ENCODE results near the gene DLL1.

DNA sequence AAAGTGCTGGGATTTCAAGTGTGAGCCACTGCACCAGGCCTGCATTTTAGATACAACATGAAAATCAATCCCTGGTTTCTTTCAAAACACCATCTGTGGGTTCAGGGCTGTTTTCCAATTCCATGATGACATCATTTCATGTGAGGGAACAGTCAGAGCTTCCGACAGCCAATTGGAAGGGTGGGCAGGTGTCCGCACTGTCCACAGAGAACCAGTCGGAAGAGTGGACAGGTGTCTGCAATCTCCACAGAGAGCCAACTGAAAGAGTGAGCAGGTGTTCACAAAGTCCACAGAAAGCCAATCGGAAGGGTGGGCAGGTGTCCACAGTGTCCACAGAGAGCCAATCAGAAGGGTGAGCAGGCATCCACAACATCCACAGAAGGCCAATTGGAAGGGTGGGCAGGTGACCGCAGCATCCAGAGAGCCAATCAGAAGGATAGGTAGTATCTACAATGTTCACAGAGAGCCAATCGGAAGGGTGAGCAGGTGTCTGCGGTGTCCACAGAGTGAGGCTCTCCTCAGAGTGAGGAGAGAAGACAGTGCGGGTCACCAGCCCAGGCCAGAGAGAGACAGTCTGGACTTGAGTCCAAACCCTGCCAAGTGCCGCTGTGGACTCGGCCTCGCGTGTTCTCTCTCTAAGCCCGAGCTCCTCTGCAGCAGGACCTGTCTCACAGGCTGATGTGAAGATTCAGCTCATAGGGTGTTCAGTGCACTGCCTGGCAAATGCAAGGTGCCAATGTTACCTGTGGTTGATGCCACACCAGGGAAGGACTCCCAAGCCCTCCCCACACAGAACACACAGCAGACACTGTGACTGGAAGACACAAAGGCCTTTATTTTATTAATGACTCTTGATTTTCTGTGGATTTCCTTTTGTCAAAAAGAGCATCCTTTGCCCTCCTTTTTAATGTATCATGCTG is 57.3 kb downstream of the DLL1 start:
- TF ChIP-seq, protein P1, sequence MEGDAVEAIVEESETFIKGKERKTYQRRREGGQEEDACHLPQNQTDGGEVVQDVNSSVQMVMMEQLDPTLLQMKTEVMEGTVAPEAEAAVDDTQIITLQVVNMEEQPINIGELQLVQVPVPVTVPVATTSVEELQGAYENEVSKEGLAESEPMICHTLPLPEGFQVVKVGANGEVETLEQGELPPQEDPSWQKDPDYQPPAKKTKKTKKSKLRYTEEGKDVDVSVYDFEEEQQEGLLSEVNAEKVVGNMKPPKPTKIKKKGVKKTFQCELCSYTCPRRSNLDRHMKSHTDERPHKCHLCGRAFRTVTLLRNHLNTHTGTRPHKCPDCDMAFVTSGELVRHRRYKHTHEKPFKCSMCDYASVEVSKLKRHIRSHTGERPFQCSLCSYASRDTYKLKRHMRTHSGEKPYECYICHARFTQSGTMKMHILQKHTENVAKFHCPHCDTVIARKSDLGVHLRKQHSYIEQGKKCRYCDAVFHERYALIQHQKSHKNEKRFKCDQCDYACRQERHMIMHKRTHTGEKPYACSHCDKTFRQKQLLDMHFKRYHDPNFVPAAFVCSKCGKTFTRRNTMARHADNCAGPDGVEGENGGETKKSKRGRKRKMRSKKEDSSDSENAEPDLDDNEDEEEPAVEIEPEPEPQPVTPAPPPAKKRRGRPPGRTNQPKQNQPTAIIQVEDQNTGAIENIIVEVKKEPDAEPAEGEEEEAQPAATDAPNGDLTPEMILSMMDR (IDR thresholded peaks at IDR 0.05; ENCODE audit: low read length), result no peak
- no peak for TF ChIP-seq EZH2 (IDR thresholded peaks at IDR 0.05; ENCODE audit: borderline replicate concordance, low read length)
